ENCODE results near the gene SLC2A9.
A peak's percentile ranks its signal among the peaks of the same experiment; 100 is the strongest.
"Not testable (repeated sequence)": the region's sequence is repeated elsewhere in the genome, so short reads cannot be mapped to it uniquely, and the experiment has no call there.

SLC2A9 gene

DNA sequence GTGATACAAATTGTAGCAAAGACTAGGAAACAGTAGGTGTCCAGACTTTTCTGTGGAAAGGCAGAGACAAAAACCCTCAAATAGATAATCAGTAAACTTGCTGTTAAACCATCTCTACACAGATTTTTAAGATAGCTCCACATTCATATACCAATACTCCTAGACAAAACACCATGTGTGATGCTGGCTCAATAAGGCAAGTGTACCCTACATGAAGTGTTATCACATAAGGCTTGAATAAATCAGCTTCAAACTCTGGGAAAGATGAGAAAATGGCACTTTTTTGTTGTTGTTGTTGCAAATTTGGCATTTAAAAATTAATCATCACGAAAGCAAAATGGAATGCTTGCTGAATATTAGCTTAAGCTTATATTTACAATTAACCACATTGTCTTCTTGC lies 194.7 kb downstream of the SLC2A9 start:
- DNase-seq (ENCODE audit: low spot score), result no peak

DNA sequence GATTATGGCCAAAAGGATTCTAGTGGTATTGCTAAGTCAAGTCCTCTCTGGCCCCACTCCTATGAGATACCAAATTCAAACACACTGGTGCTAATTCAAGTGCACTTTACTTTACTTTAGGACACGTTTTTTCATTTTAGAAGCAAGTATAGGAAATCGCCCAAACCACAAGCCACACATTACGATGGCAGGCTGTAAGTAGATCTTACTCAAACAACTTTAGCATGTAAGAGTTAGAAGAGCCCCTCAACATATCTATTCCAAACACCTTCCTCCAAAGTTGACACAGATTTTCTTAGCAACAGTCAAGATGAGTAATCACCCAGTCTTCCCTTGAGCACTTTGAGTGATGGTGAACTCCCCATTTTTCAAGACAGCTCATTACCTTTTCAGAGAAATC lies 196.2 kb downstream of the SLC2A9 start:
- no peak for DNase-seq (ENCODE audit: low spot score)

DNA sequence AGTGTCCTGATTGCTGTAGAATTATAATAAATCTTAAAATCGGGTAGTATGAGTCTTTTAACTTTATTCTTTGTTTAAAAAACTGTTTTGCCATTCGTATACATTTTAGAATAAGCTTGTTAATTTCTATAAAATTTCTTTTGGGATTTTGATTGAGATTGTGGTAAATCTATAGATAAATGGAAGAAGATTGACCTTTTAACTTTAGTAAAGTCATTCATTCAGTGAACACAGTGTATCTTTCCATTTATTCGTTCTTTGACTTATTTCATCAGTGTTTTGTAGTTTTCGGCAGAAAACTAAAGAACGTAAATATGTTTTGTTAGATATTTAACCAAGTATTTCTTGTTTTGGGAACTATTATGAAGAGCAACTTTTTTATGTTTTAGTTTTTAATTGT lies 201.0 kb downstream of the SLC2A9 start:
- no peak for DNase-seq (ENCODE audit: low spot score)

DNA sequence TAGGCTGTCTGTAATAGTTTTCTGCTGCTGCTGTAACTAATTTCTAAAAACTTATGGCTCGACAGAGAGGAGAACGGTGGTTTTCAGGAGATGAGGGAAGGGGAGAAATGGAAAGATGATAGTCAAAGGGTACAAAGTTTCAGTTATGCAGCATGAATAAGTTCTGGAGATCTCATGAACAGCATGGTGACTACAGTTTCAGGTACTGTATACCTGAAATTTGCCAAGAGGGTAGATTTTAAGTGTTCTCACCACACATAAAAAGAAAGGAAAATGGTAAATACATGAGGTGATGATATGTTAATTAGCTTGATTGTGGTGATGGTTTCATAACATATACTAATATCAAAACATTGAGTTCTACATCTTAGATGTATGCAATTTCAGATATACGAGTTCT lies 205.0 kb downstream of the SLC2A9 start:
- no peak for DNase-seq (ENCODE audit: low spot score)

DNA sequence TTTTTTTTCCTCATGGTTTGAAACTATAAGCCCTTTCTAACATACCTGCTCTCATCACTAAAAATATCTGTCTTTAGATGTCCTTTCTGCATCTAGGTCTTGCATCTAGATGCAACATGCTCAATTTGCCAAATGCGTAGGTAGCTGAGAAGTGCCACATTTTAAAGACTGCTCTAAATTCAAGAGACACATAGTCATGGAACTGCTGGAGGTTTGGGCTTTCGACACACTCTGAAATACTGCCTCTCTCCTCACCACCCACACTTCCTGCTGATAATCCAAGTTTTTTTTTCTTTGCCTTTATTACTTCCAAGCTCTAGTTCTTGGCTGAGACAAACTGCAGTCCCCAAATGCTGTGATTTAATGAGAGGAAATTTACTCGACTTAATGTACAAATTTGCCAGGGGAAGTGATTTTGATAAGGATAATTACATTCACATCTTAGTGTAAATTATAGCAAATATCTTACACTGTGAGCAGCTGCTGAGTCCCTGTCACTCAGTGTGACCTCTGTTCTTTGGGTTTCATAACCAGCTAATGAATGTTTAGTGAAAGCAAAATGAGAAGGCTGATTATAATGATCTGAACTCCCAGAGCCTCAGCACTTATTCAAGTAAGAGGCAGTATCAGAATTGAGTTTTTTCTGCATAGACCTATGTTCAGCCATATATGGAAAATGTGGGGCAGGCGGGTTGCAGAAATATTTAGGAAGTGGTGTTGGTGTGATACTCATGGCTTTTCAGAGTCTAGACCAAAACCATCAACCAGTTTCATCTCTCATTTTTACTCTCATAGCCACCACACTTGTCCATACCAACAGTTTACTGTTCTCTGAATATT lies 208.6 kb downstream of the SLC2A9 start:
- DNase-seq (ENCODE audit: low spot score), result no peak

GRCh38 chr4:9811806-9812205 lies 209.5 kb downstream of the SLC2A9 start:
- DNase-seq (ENCODE audit: low spot score), result no peak

DNA sequence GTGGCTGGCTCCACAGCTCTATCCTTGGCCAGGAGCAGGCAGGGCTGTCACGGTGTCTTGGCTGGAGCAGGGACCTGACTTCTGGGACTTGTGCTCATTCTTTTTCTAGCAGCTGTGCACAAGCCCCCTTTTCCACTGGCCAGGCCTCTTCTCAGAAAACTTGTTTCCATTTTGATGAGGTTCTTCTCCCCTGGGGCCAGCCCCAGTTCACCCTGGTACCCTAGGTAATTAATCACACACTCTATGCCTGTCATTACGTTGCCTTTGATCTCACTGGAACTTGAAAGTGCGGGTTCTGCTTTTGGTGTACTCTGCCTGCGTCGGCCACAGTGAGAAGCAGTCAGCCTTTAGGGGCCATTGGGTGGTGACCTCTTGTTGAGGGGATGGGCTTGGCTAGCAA lies 213.2 kb downstream of the SLC2A9 start:
- DNase-seq (ENCODE audit: low spot score), result no peak

- DNase-seq (ENCODE audit: low spot score), result no peak
Observed at GRCh38 chr4:9804918-9805317, 216.4 kb downstream of the SLC2A9 start.

GRCh38 chr4:9800848-9801247 lies 220.4 kb downstream of the SLC2A9 start:
- no peak for DNase-seq (ENCODE audit: low spot score)

- not testable (repeated sequence) for DNase-seq (ENCODE audit: low spot score)
Observed at GRCh38 chr4:9796641-9797040, 224.7 kb downstream of the SLC2A9 start.

DNA sequence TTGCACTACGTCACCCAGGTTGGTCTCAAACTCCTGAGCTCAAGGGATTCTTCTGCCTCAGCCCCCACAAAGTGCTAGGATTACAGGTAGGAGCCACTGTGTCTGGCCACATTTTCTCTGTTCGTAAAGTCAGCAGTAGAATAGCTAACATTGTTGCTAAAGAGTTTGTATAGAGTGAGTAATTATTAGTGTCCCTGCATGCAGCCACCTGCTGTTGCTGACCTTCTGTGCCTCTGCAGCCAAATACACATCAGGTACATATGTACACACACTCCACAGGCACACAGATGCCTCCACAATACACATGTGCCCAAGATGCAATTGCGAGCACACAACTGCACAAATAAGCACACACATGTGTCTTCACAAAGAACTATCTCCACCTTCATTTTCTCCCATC lies 228.9 kb downstream of the SLC2A9 start:
- DNase-seq (ENCODE audit: low spot score), result no peak

GRCh38 chr4:9785891-9786290 lies 235.4 kb downstream of the SLC2A9 start:
- not testable (repeated sequence) for DNase-seq (ENCODE audit: low spot score)

- no peak for DNase-seq (ENCODE audit: low spot score)
Observed at GRCh38 chr4:9782136-9782436, 239.2 kb downstream of the SLC2A9 start.

DNA sequence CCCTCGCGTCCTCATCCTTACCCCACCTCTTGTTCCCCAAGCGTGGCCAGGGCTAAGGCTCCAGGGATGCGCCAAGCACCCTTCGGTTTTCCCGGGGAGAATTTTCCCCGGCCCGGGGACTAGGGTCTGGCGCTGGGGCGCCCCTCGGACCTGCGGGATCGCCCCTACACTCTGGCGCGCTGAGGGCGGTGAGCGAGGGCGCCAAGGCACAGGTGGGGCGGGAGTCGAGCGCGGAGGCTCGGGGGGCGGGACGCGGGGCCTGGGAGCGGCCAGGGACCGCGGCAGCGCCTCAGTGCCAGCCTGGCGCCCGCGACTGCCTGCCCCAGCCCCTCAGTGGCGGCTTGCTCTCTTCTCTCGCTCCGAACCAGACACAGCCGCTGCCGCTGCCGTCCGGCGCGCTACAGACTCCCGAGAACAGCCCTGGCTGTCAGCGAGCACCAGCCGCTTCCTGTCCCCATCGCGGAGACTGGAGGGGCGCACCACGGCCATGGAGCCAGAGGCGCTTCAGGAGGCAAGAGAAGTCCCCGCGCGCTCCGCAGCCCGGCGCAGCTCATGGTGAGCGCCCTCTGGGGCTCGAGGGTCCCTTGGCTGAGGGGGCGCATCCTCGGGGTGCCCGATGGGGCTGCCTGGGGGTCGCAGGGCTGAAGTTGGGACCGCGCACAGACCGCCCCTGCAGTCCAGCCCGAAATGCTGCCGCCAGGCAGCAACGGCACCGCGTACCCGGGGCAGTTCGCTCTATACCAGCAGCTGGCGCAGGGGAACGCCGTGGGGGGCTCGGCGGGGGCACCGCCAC lies 239.8 kb downstream of the SLC2A9 start, which contains the start of gene DRD5:
DRD5 (plus strand) TSS at position 292 of the 793 bp plus-strand sequence; CDS start at position 688, 396 bp downstream.
- DNase-seq (ENCODE audit: low spot score), result peak; percentile 60
